Measurements from ENCODE around the gene ZNF581.

Gene ZNF581

GRCh38 chr19:55606471-55606787 is 37.0 kb upstream of the ZNF581 start:
- Histone ChIP-seq H3K4me3 (ENCODE audit: low read depth, low read length) (peak overlapping the region; percentile 93), H3K27me3 (ENCODE audit: insufficient read depth, low read depth, severe bottlenecking) (no peaks in the 10 kb centered on the region), H3K27ac (peak overlapping the region; percentile 92), H3K36me3 (peaks cover 12% of the 10 kb centered on the region), H3K9me3 (ENCODE audit: severe bottlenecking) (no peaks in the 10 kb centered on the region)
- no peak for DNase-seq
- TF ChIP-seq, protein P1, sequence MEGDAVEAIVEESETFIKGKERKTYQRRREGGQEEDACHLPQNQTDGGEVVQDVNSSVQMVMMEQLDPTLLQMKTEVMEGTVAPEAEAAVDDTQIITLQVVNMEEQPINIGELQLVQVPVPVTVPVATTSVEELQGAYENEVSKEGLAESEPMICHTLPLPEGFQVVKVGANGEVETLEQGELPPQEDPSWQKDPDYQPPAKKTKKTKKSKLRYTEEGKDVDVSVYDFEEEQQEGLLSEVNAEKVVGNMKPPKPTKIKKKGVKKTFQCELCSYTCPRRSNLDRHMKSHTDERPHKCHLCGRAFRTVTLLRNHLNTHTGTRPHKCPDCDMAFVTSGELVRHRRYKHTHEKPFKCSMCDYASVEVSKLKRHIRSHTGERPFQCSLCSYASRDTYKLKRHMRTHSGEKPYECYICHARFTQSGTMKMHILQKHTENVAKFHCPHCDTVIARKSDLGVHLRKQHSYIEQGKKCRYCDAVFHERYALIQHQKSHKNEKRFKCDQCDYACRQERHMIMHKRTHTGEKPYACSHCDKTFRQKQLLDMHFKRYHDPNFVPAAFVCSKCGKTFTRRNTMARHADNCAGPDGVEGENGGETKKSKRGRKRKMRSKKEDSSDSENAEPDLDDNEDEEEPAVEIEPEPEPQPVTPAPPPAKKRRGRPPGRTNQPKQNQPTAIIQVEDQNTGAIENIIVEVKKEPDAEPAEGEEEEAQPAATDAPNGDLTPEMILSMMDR (IDR thresholded peaks at IDR 0.05; ENCODE audit: low read depth, low read length), result no peak

GRCh38 chr19:55606817-55607216 is 36.6 kb upstream of the ZNF581 start:
- H3K9me3 ChIP-seq (ENCODE audit: severe bottlenecking), result no peaks in the 10 kb centered on the region
- H3K27me3 ChIP-seq (ENCODE audit: insufficient read depth, low read depth, severe bottlenecking), result no peaks in the 10 kb centered on the region
- peak overlapping the region; percentile 92 for H3K27ac ChIP-seq
- peaks cover 12% of the 10 kb centered on the region for H3K36me3 ChIP-seq
- H3K4me3 ChIP-seq (ENCODE audit: low read depth, low read length), result peak overlapping the region; percentile 93; the same call in 1 of the 2 replicates
- TF ChIP-seq, protein P1 (IDR thresholded peaks at IDR 0.05; ENCODE audit: low read depth, low read length), result no peak
- DNase-seq, result no peak

DNA sequence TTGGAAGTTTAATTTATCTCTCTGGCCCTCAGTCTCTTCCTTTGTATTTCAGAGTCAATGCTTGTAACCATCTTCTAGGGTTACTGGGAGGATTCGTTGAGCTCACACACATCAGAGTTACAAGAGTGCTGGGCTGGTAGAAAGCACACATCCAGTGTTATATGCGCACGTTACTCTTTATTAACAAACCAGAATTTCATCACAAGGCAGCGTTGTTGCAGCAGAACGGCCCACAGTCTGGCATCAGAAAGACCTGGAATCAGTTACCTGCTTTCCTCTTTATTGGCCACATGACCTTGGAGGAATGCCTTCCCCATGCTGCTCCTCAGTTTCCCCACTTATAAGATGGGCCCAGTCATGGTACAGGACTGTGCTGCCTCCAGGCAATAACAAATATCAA is 34.1 kb upstream of the ZNF581 start:
- H3K27ac ChIP-seq, result no peak overlapping the region
- peaks cover 12% of the 10 kb centered on the region for H3K36me3 ChIP-seq
- no peaks in the 10 kb centered on the region for H3K9me3 ChIP-seq (ENCODE audit: severe bottlenecking)
- DNase-seq, result no peak
- TF ChIP-seq, protein P1 (IDR thresholded peaks at IDR 0.05; ENCODE audit: low read depth, low read length), result no peak
- H3K4me3 ChIP-seq (ENCODE audit: low read depth, low read length), result no peak overlapping the region
- H3K27me3 ChIP-seq (ENCODE audit: insufficient read depth, low read depth, severe bottlenecking), result no peaks in the 10 kb centered on the region

DNA sequence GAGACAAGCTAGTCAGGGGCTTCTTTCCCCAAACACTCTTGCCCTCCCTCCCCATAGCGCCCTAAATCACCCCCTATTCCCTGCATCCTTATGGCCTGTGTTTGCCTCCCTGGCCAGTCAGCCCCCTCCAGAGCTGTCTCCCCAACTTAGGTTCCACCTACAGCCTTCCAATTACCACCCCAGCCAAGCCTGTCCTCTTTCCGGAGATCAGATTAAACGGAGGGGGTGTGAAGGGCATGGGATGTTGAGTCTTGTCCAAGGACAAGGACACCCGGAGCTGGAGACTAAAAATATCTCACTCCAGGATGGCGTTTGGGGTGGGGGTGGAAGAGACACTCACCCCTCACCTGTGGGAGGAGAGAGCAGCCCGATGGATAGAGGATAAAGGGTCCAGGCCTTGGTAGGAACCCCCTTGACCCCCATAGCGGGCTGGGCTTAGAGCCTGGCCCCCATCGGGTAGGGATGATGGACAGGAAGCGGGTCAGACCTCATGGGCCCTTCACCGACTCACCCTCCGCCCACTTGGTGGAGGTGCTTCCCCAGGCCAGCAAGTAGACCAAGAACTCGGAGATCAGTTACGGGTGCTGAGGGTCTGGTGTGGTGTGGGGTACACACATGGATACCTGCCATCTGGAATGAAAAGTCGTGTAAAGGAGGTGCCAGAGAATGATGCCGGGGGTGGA is 32.0 kb upstream of the ZNF581 start:
- no peak for DNase-seq
- H3K9me3 ChIP-seq (ENCODE audit: severe bottlenecking), result no peaks in the 10 kb centered on the region

DNA sequence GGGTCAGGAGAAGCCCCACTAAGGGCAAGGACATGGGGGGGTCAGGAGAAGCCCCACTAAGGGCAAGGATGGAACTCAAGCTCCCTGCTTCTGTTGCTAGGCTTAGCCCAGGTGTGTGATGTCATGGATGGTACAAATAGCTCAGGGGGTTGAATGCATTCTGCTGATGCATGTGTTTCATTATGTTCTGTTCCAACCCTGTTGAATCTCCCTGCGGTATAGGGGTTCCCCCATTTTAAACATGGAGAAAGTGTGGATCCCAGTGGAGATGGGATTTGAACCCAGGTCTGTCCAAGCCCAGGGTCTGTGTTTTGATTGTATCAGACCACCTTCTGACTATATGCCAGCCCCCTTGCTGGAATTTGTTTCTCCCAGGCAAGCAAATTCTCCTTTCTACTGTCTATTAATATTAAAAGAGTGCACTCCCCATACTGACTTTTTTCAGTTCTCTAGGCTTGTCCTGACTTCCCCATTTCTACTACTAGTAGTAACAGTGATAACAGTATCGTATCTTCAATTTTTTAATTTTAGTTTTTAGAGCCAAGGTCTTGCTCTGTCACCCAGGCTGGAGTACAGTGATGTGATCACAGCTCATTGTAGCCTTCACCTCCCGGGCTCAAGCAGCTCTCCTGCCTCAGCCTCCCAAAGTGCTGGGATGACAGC is 31.3 kb upstream of the ZNF581 start:
- Histone ChIP-seq H3K9me3 (ENCODE audit: severe bottlenecking) (no peaks in the 10 kb centered on the region), H3K27me3 (ENCODE audit: insufficient read depth, low read depth, severe bottlenecking) (no peaks in the 10 kb centered on the region), H3K4me3 (ENCODE audit: low read depth, low read length) (no peak overlapping the region), H3K27ac (no peak overlapping the region), H3K36me3 (peaks cover 24% of the 10 kb centered on the region)
- TF ChIP-seq, protein P1 (IDR thresholded peaks at IDR 0.05; ENCODE audit: low read depth, low read length), result no peak
- no peak for DNase-seq

More for the DNA sequence above, 32.0 kb upstream of the ZNF581 start:
- Histone ChIP-seq H3K27ac (no peak overlapping the region), H3K36me3 (peaks cover 24% of the 10 kb centered on the region), H3K4me3 (ENCODE audit: low read depth, low read length) (no peak overlapping the region), H3K27me3 (ENCODE audit: insufficient read depth, low read depth, severe bottlenecking) (no peaks in the 10 kb centered on the region)
- TF ChIP-seq, protein P1 (IDR thresholded peaks at IDR 0.05; ENCODE audit: low read depth, low read length), result no peak

Data from WERI-Rb-1 (cell line).